ENCODE data around the gene WDR89. TPM values are rescaled to one million over a fixed set of nuclear protein-coding genes. Genes with fewer than 3 reads are reported as not detected.

WDR89 gene
- total and polyA plus RNA-seq, 7 experiments from 2014 or later, result 12.6 to 44.1 (median 24.0) TPM

DNA sequence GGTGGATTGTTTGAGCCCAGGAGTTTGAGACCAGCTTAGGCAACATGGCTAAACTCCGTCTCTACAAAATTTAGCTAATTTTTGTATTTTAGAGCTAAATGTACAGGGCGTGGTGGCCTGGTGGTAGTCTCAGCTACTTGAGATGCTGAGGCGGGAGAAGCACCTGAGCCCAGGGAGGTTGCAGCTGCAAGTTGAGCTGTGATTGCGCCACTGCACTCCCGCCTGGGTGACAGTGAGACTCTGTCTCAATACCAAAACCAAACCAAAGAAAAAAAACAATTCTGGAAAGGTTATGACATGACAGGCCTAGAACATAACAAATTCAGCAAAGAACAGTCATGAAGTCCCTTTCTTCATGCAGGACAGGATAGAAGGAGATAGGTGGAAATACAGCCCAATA is 25.7 kb downstream of the WDR89 start:
- POLR2A ChIA-PET, result no interaction called here
- H3K36me3 ChIP-seq (ENCODE audit: control insufficient read depth in 2 of 3, insufficient read depth in 3 of 3, low read length in 3 of 3), result peaks cover 0 to 17% (median 3%) of the 10 kb centered on the region in 3 experiments
- Mint-ChIP-seq H3K36me3 (peaks cover 11 to 53% (median 34%) of the 10 kb centered on the region in 5 donors), H3K27me3 (no peaks in the 10 kb centered on the region), H3K4me1 (peaks cover 16 to 62% (median 56%) of the 10 kb centered on the region in 7 donors), H3K9me3 (peaks cover 0 to 2% (median 0%) of the 10 kb centered on the region in 11 donors), H3K4me3 (peak overlapping the region in 3 of 10 donors; percentile 10 to 53 (median 51)), H3K27ac (peak overlapping the region in 4 of 9 donors; percentile 13 to 79 (median 51))
- H3K27ac ChIP-seq (ENCODE audit: low read depth, low read length), result no peak overlapping the region
- no peak for ATAC-seq
- H3K4me1 ChIP-seq (ENCODE audit: control insufficient read depth in 2 of 2, insufficient read depth in 2 of 2, low read length in 2 of 2), result peaks cover 0 to 10% of the 10 kb centered on the region in 2 donors
- CTCF ChIA-PET, result no interaction called here
- no peaks in the 10 kb centered on the region for H3K9me3 ChIP-seq (ENCODE audit: control insufficient read depth in 2 of 3, low read length in 3 of 3)
- intact Hi-C loops (cut with micrococcal nuclease), result no loop called here
- no peaks in the 10 kb centered on the region for H3K27me3 ChIP-seq (ENCODE audit: control insufficient read depth in 2 of 2, insufficient read depth in 2 of 2, low read length in 2 of 2)
- DNase-seq, result no peak
- H3K4me3 ChIP-seq (ENCODE audit: low read length), result no peak overlapping the region

- H3K27me3 Mint-ChIP-seq, result no peaks in the 10 kb centered on the region
- ChIA-PET CTCF (no interaction called here), POLR2A (interaction anchor here (1.2 kb wide), 1 partner anchor 98 kb away, joined by 4 read pairs; no protein-coding TSS in a partner anchor)
- Histone ChIP-seq H3K4me3 (ENCODE audit: low read length) (no peak overlapping the region), H3K27me3 (ENCODE audit: control insufficient read depth in 2 of 2, insufficient read depth in 2 of 2, low read length in 2 of 2) (no peaks in the 10 kb centered on the region), H3K27ac (ENCODE audit: low read depth, low read length) (no peak overlapping the region), H3K9me3 (ENCODE audit: control insufficient read depth in 2 of 3, low read length in 3 of 3) (no peaks in the 10 kb centered on the region), H3K4me1 (ENCODE audit: control insufficient read depth in 2 of 2, insufficient read depth in 2 of 2, low read length in 2 of 2) (peaks cover 0 to 10% of the 10 kb centered on the region in 2 donors), H3K36me3 (ENCODE audit: control insufficient read depth in 2 of 3, insufficient read depth in 3 of 3, low read length in 3 of 3) (peaks cover 0 to 17% (median 3%) of the 10 kb centered on the region in 3 experiments)
- peaks cover 16 to 62% (median 57%) of the 10 kb centered on the region in 7 donors for H3K4me1 Mint-ChIP-seq
- peaks cover 0 to 2% (median 0%) of the 10 kb centered on the region in 11 donors for H3K9me3 Mint-ChIP-seq
- peaks cover 13 to 54% (median 30%) of the 10 kb centered on the region in 5 donors for H3K36me3 Mint-ChIP-seq
- intact Hi-C loops (cut with micrococcal nuclease), result no loop called here
- ATAC-seq (no peak), DNase-seq (no peak)
- peak overlapping the region in 1 of 10 donors; percentile 38 for H3K4me3 Mint-ChIP-seq
- H3K27ac Mint-ChIP-seq, result peak overlapping the region in 3 of 9 donors; percentile 9 to 53 (median 15)
These were observed 26.9 kb downstream of the WDR89 start for GRCh38 chr14:63614679-63615363.

GRCh38 chr14:63611078-63611477 is 30.6 kb downstream of the WDR89 start:
- CTCF ChIA-PET, result no interaction called here
- H3K4me1 Mint-ChIP-seq, result peaks cover 9 to 46% (median 33%) of the 10 kb centered on the region in 7 donors
- no peak for ATAC-seq

GRCh38 chr14:63605041-63605532 is 36.6 kb downstream of the WDR89 start:
- no peak overlapping the region for H3K4me3 Mint-ChIP-seq
- H3K9me3 Mint-ChIP-seq, result peaks cover 0 to 5% (median 0%) of the 10 kb centered on the region in 11 donors
- H3K4me1 Mint-ChIP-seq, result peaks cover 3 to 28% (median 20%) of the 10 kb centered on the region in 7 donors
- no peak for ATAC-seq
- no peak overlapping the region for H3K27ac ChIP-seq (ENCODE audit: low read depth, low read length)
- CTCF ChIA-PET, result interaction anchor here (0.7 kb wide), 1 partner anchor 164 kb away, joined by 3 read pairs; no protein-coding TSS in a partner anchor
- H3K9me3 ChIP-seq (ENCODE audit: control insufficient read depth in 2 of 3, low read length in 3 of 3), result no peaks in the 10 kb centered on the region
- no peak for DNase-seq
- no peaks in the 10 kb centered on the region for H3K4me1 ChIP-seq (ENCODE audit: control insufficient read depth in 2 of 2, insufficient read depth in 2 of 2, low read length in 2 of 2)
- POLR2A ChIA-PET, result interaction anchor here (0.7 kb wide), 1 partner anchor 926 kb away, joined by 3 read pairs; no protein-coding TSS in a partner anchor
- H3K4me3 ChIP-seq (ENCODE audit: low read length), result no peak overlapping the region
- intact Hi-C loops (cut with micrococcal nuclease), result no loop called here
- no peaks in the 10 kb centered on the region for H3K27me3 Mint-ChIP-seq
- H3K36me3 ChIP-seq (ENCODE audit: control insufficient read depth in 2 of 3, insufficient read depth in 3 of 3, low read length in 3 of 3), result peaks cover 0 to 22% (median 0%) of the 10 kb centered on the region in 3 experiments
- no peaks in the 10 kb centered on the region for H3K27me3 ChIP-seq (ENCODE audit: control insufficient read depth in 2 of 2, insufficient read depth in 2 of 2, low read length in 2 of 2)
- peaks cover 8 to 51% (median 37%) of the 10 kb centered on the region in 5 donors for H3K36me3 Mint-ChIP-seq
- H3K27ac Mint-ChIP-seq, result peak overlapping the region in 2 of 9 donors; percentile 43 to 49

More at GRCh38 chr14:63611078-63611477, 30.6 kb downstream of the WDR89 start:
- Histone ChIP-seq H3K36me3 (ENCODE audit: control insufficient read depth in 2 of 3, insufficient read depth in 3 of 3, low read length in 3 of 3) (peaks cover 0 to 6% (median 0%) of the 10 kb centered on the region in 3 experiments), H3K27me3 (ENCODE audit: control insufficient read depth in 2 of 2, insufficient read depth in 2 of 2, low read length in 2 of 2) (no peaks in the 10 kb centered on the region), H3K4me3 (ENCODE audit: low read length) (no peak overlapping the region), H3K4me1 (ENCODE audit: control insufficient read depth in 2 of 2, insufficient read depth in 2 of 2, low read length in 2 of 2) (peaks cover 0 to 2% of the 10 kb centered on the region in 2 donors), H3K9me3 (ENCODE audit: control insufficient read depth in 2 of 3, low read length in 3 of 3) (no peaks in the 10 kb centered on the region), H3K27ac (ENCODE audit: low read depth, low read length) (no peak overlapping the region)
- Mint-ChIP-seq H3K4me3 (no peak overlapping the region), H3K9me3 (peaks cover 0 to 2% (median 0%) of the 10 kb centered on the region in 11 donors), H3K36me3 (peaks cover 3 to 46% (median 20%) of the 10 kb centered on the region in 5 donors), H3K27ac (no peak overlapping the region), H3K27me3 (no peaks in the 10 kb centered on the region)
- intact Hi-C loops (cut with micrococcal nuclease), result no loop called here
- no peak for DNase-seq
- POLR2A ChIA-PET, result no interaction called here

DNA sequence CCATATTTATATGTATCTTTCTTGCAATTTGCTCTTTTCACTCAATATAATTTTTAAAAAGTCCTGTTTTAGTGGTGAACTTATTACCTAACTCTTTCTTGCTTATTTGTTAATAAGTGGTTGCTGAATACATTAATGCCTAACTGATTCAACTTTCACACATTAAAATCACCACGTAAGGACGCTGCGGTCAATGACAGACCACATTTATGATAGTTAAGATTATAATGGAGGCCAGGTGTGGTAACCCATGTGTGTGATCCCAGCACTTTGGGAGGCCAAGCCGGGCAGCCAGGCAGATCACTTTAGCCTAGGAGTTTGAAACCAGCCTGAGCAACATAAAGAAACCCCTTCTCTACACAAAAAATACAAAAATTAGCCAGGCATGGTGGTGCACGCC is 37.0 kb downstream of the WDR89 start:
- no peak for ATAC-seq
- Histone ChIP-seq H3K27me3 (ENCODE audit: control insufficient read depth in 2 of 2, insufficient read depth in 2 of 2, low read length in 2 of 2) (no peaks in the 10 kb centered on the region), H3K4me1 (ENCODE audit: control insufficient read depth in 2 of 2, insufficient read depth in 2 of 2, low read length in 2 of 2) (no peaks in the 10 kb centered on the region), H3K36me3 (ENCODE audit: control insufficient read depth in 2 of 3, insufficient read depth in 3 of 3, low read length in 3 of 3) (peaks cover 0 to 24% (median 1%) of the 10 kb centered on the region in 3 experiments), H3K9me3 (ENCODE audit: control insufficient read depth in 2 of 3, low read length in 3 of 3) (no peaks in the 10 kb centered on the region), H3K4me3 (ENCODE audit: low read length) (no peak overlapping the region), H3K27ac (ENCODE audit: low read depth, low read length) (no peak overlapping the region)
- Mint-ChIP-seq H3K36me3 (peaks cover 8 to 50% (median 39%) of the 10 kb centered on the region in 5 donors), H3K27ac (peak overlapping the region in 2 of 9 donors; percentile 43 to 49), H3K4me3 (no peak overlapping the region), H3K9me3 (peaks cover 0 to 5% (median 0%) of the 10 kb centered on the region in 11 donors), H3K4me1 (peaks cover 3 to 23% (median 16%) of the 10 kb centered on the region in 7 donors), H3K27me3 (no peaks in the 10 kb centered on the region)
- intact Hi-C loops (cut with micrococcal nuclease), result no loop called here
- ChIA-PET CTCF (no interaction called here), POLR2A (no interaction called here)
- DNase-seq, result no peak

GRCh38 chr14:63603749-63604277 is 37.9 kb downstream of the WDR89 start:
- Histone ChIP-seq H3K36me3 (ENCODE audit: control insufficient read depth in 2 of 3, insufficient read depth in 3 of 3, low read length in 3 of 3) (peaks cover 0 to 32% (median 9%) of the 10 kb centered on the region in 3 experiments), H3K4me1 (ENCODE audit: control insufficient read depth in 2 of 2, insufficient read depth in 2 of 2, low read length in 2 of 2) (no peaks in the 10 kb centered on the region), H3K27me3 (ENCODE audit: control insufficient read depth in 2 of 2, insufficient read depth in 2 of 2, low read length in 2 of 2) (no peaks in the 10 kb centered on the region), H3K9me3 (ENCODE audit: control insufficient read depth in 2 of 3, low read length in 3 of 3) (no peaks in the 10 kb centered on the region), H3K27ac (ENCODE audit: low read depth, low read length) (peak overlapping the region; percentile 21), H3K4me3 (ENCODE audit: low read length) (no peak overlapping the region)
- Mint-ChIP-seq H3K9me3 (peaks cover 0 to 5% (median 0%) of the 10 kb centered on the region in 11 donors), H3K4me3 (no peak overlapping the region), H3K4me1 (peaks cover 6 to 26% (median 15%) of the 10 kb centered on the region in 7 donors), H3K36me3 (peaks cover 13 to 57% (median 47%) of the 10 kb centered on the region in 5 donors), H3K27me3 (no peaks in the 10 kb centered on the region), H3K27ac (peak overlapping the region in 3 of 9 donors; percentile 26 to 66 (median 54))
- DNase-seq, result no peak
- no peak for ATAC-seq
- ChIA-PET CTCF (interaction anchor here (0.6 kb wide), 1 partner anchor 213 kb away, joined by 3 read pairs; no protein-coding TSS in a partner anchor), POLR2A (no interaction called here)
- intact Hi-C loops (cut with micrococcal nuclease), result no loop called here
